GM21390 (cell line): ENCODE measurements around the gene INCENP.

ENCODE experiments used
- ATAC-seq: cut with Tn5 transposase; IDR thresholded peaks from one replicate; pipeline ENCODE4 v1.9.1; 2021; ENCODE audit not compliant: unreplicated experiment

Gene INCENP

GRCh38 chr11:62140304-62141110 is 16.7 kb downstream of the INCENP start:
- no peak for ATAC-seq

- ATAC-seq: no peak
Measured at GRCh38 chr11:62141111-62142042, 17.6 kb downstream of the INCENP start.

- no peak for ATAC-seq
Measured at GRCh38 chr11:62142043-62142375, 18.2 kb downstream of the INCENP start.

- no peak for ATAC-seq
Measured at GRCh38 chr11:62142921-62143320, 19.1 kb downstream of the INCENP start.

- no peak for ATAC-seq
Measured at GRCh38 chr11:62143727-62144126, 19.9 kb downstream of the INCENP start.

GRCh38 chr11:62144641-62145255 is 20.9 kb downstream of the INCENP start:
- ATAC-seq: no peak

GRCh38 chr11:62145261-62145871 is 21.6 kb downstream of the INCENP start:
- ATAC-seq: no peak

GRCh38 chr11:62146476-62147200 is 22.8 kb downstream of the INCENP start:
- ATAC-seq: no peak

GRCh38 chr11:62147545-62147944 is 23.7 kb downstream of the INCENP start:
- ATAC-seq: no peak

GRCh38 chr11:62148271-62148980 is 24.6 kb downstream of the INCENP start:
- no peak for ATAC-seq

GRCh38 chr11:62149986-62150886 is 26.4 kb downstream of the INCENP start:
- no peak for ATAC-seq

GRCh38 chr11:62150887-62151736 is 27.3 kb downstream of the INCENP start:
- no peak for ATAC-seq

GRCh38 chr11:62151737-62152102 is 27.9 kb downstream of the INCENP start:
- ATAC-seq: no peak

GRCh38 chr11:62152245-62153086 is 28.7 kb downstream of the INCENP start:
- no peak for ATAC-seq

- ATAC-seq: no peak
Measured at GRCh38 chr11:62153087-62153395, 29.2 kb downstream of the INCENP start.

GRCh38 chr11:62153617-62154016 is 29.8 kb downstream of the INCENP start:
- no peak for ATAC-seq

- ATAC-seq: no peak
Measured at GRCh38 chr11:62157603-62158002, 33.8 kb downstream of the INCENP start.
